WTC11 (cell line): ENCODE results near the gene ARF6. TPM values are rescaled to one million over a fixed set of nuclear protein-coding genes. Genes with fewer than 3 reads are reported as not detected.

ENCODE experiments used
- ATAC-seq: fragments of 200-7000 bp; cut with Tn5 transposase; 2 replicates; pipeline ENCODE4 v1.10.0; 2021; ENCODE audit warnings: mild to moderate bottlenecking, moderate library complexity
- CTCF ChIA-PET: fragments of 300-600 bp; sonication (Branson Sonifier 250); formaldehyde crosslinking; loops from one replicate; lab custom pipeline; 2021; ENCODE audit warnings: antibody characterized with exemption; lab: Charles Lee
- POLR2A ChIA-PET: fragments of 350-600 bp; sonication (Branson Sonifier 250); formaldehyde crosslinking; loops from one replicate; lab custom pipeline; 2021; ENCODE audit warnings: antibody characterized with exemption; lab: Charles Lee
- DNase-seq: peaks from one replicate; pipeline ENCODE4 v3.0.0; 2021; ENCODE audit warnings: low spot score
- H3K27ac Mint-ChIP-seq: 2 replicates; pipeline ENCODE4 v1.8.0; 2021; ENCODE audit warnings: mixed read lengths
- H3K27me3 Mint-ChIP-seq: 2 replicates; pipeline ENCODE4 v1.8.0; 2021; ENCODE audit warnings: low read depth, mild to moderate bottlenecking, moderate library complexity, mixed read lengths
- H3K36me3 Mint-ChIP-seq: 2 replicates; pipeline ENCODE4 v1.8.0; 2021; ENCODE audit warnings: mixed read lengths
- H3K4me1 Mint-ChIP-seq: 2 replicates; pipeline ENCODE4 v1.8.0; 2022; ENCODE audit warnings: mixed read lengths
- H3K4me3 Mint-ChIP-seq: 2 replicates; pipeline ENCODE4 v1.8.0; 2021; ENCODE audit warnings: mild to moderate bottlenecking, moderate library complexity, mixed read lengths
- H3K9me3 Mint-ChIP-seq: 2 replicates; pipeline ENCODE4 v1.8.0; 2021; ENCODE audit warnings: mixed read lengths
- ARID4B ChIP-seq: sonication (generic); formaldehyde crosslinking; IDR thresholded peaks from 2 replicates; pipeline ENCODE4 v1.8.0; 2023; ENCODE audit warnings: missing genetic modification reagents, mild to moderate bottlenecking, borderline replicate concordance
- ATF2 ChIP-seq: sonication (generic); formaldehyde crosslinking; IDR thresholded peaks from 2 replicates; pipeline ENCODE4 v1.8.1; 2022; ENCODE audit warnings: low read depth, missing genetic modification reagents, borderline replicate concordance
- CREB1 ChIP-seq: sonication (generic); formaldehyde crosslinking; IDR thresholded peaks from 2 replicates; pipeline ENCODE4 v1.8.0; 2023; ENCODE audit warnings: mild to moderate bottlenecking, missing genetic modification reagents
- JAZF1 ChIP-seq: fragments of 250-450 bp; sonication (Bioruptor Pico); IDR thresholded peaks from 2 replicates; pipeline ENCODE4 v1.9.0; 2021; ENCODE audit warnings: moderate library complexity, mild to moderate bottlenecking, inconsistent platforms
- NR2C2 ChIP-seq: sonication (generic); formaldehyde crosslinking; IDR thresholded peaks from 2 replicates; pipeline ENCODE4 v1.8.0; 2022; ENCODE audit warnings: mild to moderate bottlenecking, missing genetic modification reagents
- TP53 ChIP-seq: sonication (generic); formaldehyde crosslinking; IDR thresholded peaks from 2 replicates; pipeline ENCODE4 v1.8.1; 2023; ENCODE audit warnings: mild to moderate bottlenecking, missing genetic modification reagents
- ZNF121 ChIP-seq: sonication (generic); formaldehyde crosslinking; IDR thresholded peaks from 2 replicates; pipeline ENCODE4 v1.8.0; 2023; ENCODE audit warnings: missing genetic modification reagents
- ZNF423 ChIP-seq: fragments of 250-450 bp; sonication (Bioruptor Pico); IDR thresholded peaks from 2 replicates; pipeline ENCODE4 v2.1.2; 2022; ENCODE audit warnings: mild to moderate bottlenecking, moderate library complexity
- ZNF425 ChIP-seq: fragments of 250-450 bp; sonication (Bioruptor Pico); conservative IDR thresholded peaks from 2 replicates; pipeline ENCODE4 v1.9.0; 2021; ENCODE audit warnings: mild to moderate bottlenecking
- ZNF512 ChIP-seq: sonication (generic); formaldehyde crosslinking; IDR thresholded peaks from 2 replicates; pipeline ENCODE4 v1.8.1; 2022; ENCODE audit warnings: missing genetic modification reagents, borderline replicate concordance
- total RNA-seq: library from RNA; stranded (reverse); gene quantifications from 3 replicates; pipeline ENCODE4 v1.2.3, GENCODE V29; 2021

The ARF6 gene
- total RNA-seq, 1 experiment from 2014 or later: 55.9 TPM

- TF ChIP-seq ZNF425 (CRISPR knock-in tag) (no peak), NR2C2 (CRISPR knock-in tag) (no peak), CREB1 (CRISPR knock-in tag) (no peak), ARID4B (CRISPR knock-in tag) (no peak)
- TF ChIP-seq, all 79 proteins: peak for 0
Observed at GRCh38 chr14:49880267-49881064, 12.4 kb upstream of the ARF6 start (continued).

- peak overlapping the region; percentile 61; the same call in 1 of the 2 replicates for H3K27ac Mint-ChIP-seq
- ChIA-PET POLR2A (no interaction called here), CTCF (interaction anchor here (0.6 to 3.5 kb wide), 8 partner anchors 11 to 260 kb away, joined by 3 to 47 read pairs (median 4); no protein-coding TSS in a partner anchor)
- no peak for TF ChIP-seq JAZF1 (CRISPR knock-in tag)
- no peak overlapping the region for H3K4me3 Mint-ChIP-seq
- ATAC-seq: no peak
- H3K4me1 Mint-ChIP-seq: peaks cover 49% of the 10 kb centered on the region
- H3K27me3 Mint-ChIP-seq: no peaks in the 10 kb centered on the region
- peaks cover 3% of the 10 kb centered on the region; the same call in 1 of the 2 replicates for H3K36me3 Mint-ChIP-seq
- H3K9me3 Mint-ChIP-seq: peaks cover 7% of the 10 kb centered on the region
- no peak for DNase-seq
Observed at GRCh38 chr14:49881350-49882001, 11.4 kb upstream of the ARF6 start.

- no peaks in the 10 kb centered on the region for H3K27me3 Mint-ChIP-seq
- no peak for DNase-seq
- no peak overlapping the region for H3K4me3 Mint-ChIP-seq
- CTCF ChIA-PET: interaction anchor here (1.0 to 1.2 kb wide), 3 partner anchors 20 to 262 kb away, joined by 4 read pairs; no protein-coding TSS in a partner anchor
- POLR2A ChIA-PET: no interaction called here
- peak; percentile 10; the same call in 1 of the 2 replicates for ATAC-seq
- H3K36me3 Mint-ChIP-seq: peaks cover 3% of the 10 kb centered on the region; the same call in 1 of the 2 replicates
- peak overlapping the region; percentile 94 for H3K27ac Mint-ChIP-seq
- H3K9me3 Mint-ChIP-seq: peaks cover 7% of the 10 kb centered on the region
- H3K4me1 Mint-ChIP-seq: peaks cover 50% of the 10 kb centered on the region
- no peak for TF ChIP-seq TP53 (CRISPR knock-in tag)
- no peak for TF ChIP-seq ZNF423 (CRISPR knock-in tag)
- TF ChIP-seq ZNF121 (CRISPR knock-in tag): peak; percentile 92
- no peak for TF ChIP-seq ATF2 (CRISPR knock-in tag)
- TF ChIP-seq ZNF512 (CRISPR knock-in tag): no peak
Observed at GRCh38 chr14:49882826-49883694, 9.8 kb upstream of the ARF6 start.
